GM18507 (cell line): Measurements from ENCODE around the gene PIK3R1.

ENCODE experiments used
- DNase-seq: peaks from one replicate; pipeline ENCODE4 v3.0.0; 2011; ENCODE audit warnings: low read depth; ENCODE audit not compliant: insufficient read length; ENCODE audit errors: extremely low spot score
- FAIRE-seq: peaks from 2 replicates; lab custom pipeline; 2011; peaks lifted over from hg19 to GRCh38; lab: Jason Lieb, UNC

The PIK3R1 gene

GRCh38 chr5:68285075-68285840, 69.7 kb downstream of the PIK3R1 start:
- FAIRE-seq (peak; percentile 63), DNase-seq (no peak)

DNA sequence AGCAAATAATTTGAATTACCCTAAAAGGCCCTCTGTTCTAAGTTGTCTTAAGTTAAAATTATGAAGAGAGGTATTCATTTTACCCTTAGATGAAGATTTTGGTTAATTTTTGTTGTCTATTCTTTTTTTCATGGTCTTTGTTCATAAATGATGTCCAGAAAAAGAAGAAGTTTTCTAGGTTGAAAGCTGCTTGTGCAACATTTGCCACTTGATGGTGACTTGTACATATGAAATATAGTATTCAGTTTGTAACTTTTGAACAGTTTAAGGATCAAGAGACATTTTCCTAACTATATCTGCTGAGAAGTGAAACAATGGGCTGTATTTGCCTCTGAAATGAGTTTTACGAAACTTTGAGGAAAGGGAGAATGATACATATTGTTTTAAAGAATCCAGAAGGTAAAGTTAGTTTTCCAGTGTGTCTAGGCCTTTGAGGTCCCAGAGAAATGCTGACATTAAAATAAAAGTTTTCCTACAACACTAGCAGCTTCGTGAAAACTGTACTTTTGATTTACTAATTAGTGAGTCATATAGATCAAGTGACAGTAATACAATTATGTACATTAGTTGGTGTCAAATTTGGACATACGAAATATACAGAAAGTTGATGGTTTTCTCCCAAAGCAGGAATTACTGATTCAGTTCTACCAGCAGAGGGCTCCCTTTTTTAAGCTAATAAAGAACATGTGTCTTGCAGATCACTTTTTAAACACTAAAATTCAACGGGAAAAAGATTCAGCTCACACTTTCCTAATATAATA, 70.5 kb downstream of the PIK3R1 start:
- peak; percentile 74 for FAIRE-seq
- no peak for DNase-seq

DNA sequence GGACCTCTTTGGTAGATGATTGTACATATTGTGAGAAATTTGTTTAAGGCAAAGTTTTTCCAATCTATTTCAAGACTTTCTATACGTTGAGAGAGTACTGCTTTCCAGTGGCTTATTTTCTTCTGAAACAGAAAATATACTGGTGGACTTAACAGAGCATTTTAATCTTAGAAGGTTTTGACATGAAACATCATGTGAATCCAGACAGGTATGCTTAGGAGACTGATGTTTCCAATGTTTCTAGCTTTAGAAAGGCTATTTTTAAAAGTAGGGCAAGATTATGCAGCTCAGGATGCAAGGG, 71.0 kb downstream of the PIK3R1 start:
- DNase-seq (no peak), FAIRE-seq (peak; percentile 36)

DNA sequence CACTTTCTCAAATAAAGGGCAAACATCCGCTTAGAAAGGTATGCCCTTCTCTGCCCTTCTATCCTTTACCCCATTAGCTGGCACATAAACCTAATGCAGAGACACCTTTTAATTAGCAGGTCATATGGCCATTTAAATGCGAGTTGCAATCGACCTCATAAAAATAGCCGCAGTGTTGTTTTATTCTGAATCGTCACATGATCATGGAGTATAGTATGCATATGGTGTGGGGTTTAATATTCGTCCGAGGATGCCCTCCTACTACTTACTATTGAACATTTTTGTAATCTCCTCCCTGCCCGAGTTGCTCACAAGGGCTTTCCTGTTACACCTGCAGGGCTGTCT, 72.0 kb downstream of the PIK3R1 start:
- FAIRE-seq (no peak), DNase-seq (no peak)

DNA sequence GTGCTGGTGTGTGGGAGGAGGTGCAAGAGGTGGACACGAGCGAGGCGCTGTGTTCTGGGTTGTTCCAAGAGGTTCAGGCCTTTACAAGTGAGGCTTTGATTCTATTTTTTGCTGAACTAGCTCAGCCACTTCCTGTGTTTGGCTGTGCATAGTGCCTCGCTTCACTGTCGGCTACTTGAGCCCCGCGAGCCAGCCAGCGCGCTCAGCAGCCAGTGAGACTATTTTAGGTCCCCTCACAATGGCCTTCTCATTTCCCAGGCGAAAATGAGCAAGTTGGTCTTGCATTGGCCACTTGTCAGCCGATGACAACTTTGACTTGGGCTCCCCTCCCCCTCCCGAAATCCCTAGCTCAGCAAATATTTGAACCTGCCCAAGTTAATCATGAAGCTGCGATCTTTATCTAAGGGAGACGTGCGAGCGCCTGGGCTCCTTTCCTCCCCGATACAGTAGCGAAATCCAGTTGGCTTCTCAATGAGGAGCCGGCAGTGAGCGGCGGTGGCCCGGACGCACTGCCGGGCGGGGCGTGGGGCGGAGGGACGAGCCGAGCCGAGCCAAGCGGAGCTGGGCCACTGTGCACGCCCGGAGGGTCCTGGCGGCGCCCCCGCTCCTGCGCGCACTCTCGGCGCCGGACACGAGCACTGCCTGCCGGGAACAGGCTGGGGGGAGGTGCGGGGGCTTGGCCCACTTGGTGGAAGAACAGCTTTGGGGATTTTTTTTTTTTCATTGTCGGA, 72.6 kb downstream of the PIK3R1 start:
- DNase-seq = peak; percentile 37
- FAIRE-seq = peak; percentile 96

GRCh38 chr5:68288707-68289134, 73.2 kb downstream of the PIK3R1 start:
- FAIRE-seq (no peak), DNase-seq (no peak)

DNA sequence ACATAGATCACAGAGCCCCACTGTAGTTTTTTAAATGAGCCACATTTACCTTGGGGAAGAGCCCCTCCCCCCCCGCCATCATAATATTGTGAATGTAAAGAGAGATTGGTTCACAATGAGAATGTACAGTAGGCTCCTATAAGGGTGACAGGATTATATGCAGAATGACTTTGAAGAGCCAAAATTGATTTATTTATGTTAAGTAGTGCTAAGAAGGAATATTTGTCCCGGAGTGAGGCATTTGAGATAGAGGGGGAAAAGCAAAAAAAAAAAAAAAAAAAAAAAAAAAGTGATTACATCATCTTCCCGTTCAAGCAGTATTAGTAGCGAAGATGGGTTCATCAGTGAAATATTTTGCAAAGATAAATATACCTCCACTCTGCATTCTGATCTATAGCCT, 73.9 kb downstream of the PIK3R1 start:
- DNase-seq (no peak), FAIRE-seq (peak; percentile 31)

GRCh38 chr5:68290260-68290674, 74.7 kb downstream of the PIK3R1 start:
- FAIRE-seq = no peak
- DNase-seq = no peak

GRCh38 chr5:68290847-68291246, 75.3 kb downstream of the PIK3R1 start:
- peak; percentile 35 for FAIRE-seq
- DNase-seq = no peak

DNA sequence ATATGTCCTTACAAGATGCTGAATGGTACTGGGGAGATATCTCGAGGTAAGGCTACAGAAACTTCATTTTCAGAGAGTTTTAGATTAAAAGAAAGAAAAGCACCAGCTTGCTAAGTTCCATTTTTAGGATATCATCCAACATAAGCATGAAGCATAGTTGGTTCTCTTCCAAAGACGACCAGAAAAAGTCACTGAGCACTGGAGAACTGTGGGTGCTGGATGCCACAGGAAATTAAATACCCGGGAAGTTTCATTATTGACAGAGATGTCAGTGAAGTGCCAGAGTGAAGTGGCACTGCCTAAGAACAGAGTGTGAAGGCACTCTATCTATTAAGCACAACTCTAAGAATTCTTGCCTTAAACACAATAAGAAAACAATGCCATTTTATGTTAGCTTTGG, 76.8 kb downstream of the PIK3R1 start:
- DNase-seq (no peak), FAIRE-seq (no peak)

- DNase-seq = no peak
- no peak for FAIRE-seq
Measured at GRCh38 chr5:68295772-68296171, 80.2 kb downstream of the PIK3R1 start.

GRCh38 chr5:68296895-68297294, 81.3 kb downstream of the PIK3R1 start:
- DNase-seq = no peak

DNA sequence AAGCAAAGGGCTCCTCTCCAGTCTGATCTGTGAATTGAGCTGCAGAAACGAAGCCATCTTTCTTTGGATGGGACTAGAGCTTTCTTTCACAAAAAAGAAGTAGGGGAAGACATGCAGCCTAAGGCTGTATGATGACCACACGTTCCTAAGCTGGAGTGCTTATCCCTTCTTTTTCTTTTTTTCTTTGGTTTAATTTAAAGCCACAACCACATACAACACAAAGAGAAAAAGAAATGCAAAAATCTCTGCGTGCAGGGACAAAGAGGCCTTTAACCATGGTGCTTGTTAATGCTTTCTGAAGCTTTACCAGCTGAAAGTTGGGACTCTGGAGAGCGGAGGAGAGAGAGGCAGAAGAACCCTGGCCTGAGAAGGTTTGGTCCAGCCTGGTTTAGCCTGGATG, 82.1 kb downstream of the PIK3R1 start:
- DNase-seq (no peak), FAIRE-seq (no peak)

More at GRCh38 chr5:68296895-68297294, 81.3 kb downstream of the PIK3R1 start:
- no peak for FAIRE-seq

DNA sequence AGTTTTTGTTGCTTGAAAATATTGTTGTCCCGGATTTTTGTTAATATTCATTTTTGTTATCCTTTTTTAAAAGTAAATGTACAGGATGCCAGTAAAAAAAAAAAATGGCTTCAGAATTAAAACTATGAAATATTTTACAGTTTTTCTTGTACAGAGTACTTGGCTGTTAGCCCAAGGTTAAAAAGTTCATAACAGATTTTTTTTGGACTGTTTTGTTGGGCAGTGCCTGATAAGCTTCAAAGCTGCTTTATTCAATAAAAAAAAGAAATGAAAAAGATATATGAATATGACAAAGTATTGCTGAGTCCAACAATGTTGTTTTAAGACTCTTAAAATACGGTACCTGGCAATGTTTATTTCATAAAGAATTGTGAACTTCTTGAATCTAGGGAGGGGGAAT, 82.9 kb downstream of the PIK3R1 start:
- no peak for FAIRE-seq
- DNase-seq = no peak

- no peak for FAIRE-seq
- no peak for DNase-seq
Measured at GRCh38 chr5:68299105-68299504, 83.5 kb downstream of the PIK3R1 start.

- DNase-seq (no peak), FAIRE-seq (no peak)
Measured at GRCh38 chr5:68299575-68299974, 84.0 kb downstream of the PIK3R1 start.

- FAIRE-seq (peak; percentile 63), DNase-seq (no peak)
Measured at GRCh38 chr5:68303038-68303738, 87.6 kb downstream of the PIK3R1 start.

DNA sequence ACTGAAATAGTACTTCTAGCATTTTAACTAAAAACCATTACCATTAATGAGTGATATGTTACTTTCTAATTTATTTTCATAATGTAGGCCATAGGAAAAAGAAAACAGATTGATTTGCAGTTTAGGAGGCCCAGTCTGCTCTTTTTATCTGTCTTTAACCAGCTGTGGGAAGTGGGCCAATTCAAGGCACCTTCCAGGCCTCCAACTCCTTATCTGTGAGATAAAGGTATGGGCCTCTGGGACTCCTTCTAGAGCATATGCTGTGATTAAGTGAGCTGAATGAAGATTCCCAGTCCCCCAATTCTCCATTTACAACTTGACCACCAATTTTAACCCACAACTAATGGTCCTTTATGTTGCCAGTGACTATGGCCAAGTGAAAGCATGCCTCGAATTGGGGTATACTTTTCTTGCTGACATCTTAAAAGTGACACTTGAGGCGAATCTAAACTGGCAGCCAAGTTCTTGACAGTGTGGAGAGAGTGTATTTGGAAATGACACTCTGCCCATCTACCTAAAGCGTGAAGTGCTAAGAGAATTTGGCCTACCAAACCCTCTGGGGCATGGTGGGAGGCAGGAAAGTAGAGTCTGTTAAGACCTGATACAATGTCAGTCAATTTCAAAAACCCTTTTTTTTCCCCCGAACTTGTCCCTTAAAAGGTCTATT, 88.3 kb downstream of the PIK3R1 start:
- FAIRE-seq (no peak), DNase-seq (no peak)

- no peak for DNase-seq
- peak; percentile 69 for FAIRE-seq
Measured at GRCh38 chr5:68304421-68305052, 89.0 kb downstream of the PIK3R1 start.
